Smooth muscle cell of trachea (primary cell): ENCODE data around the gene FAT3. TPM values are rescaled to one million over a fixed set of nuclear protein-coding genes. Genes with fewer than 3 reads are reported as not detected.

ENCODE experiments used
- total RNA-seq: library from RNA; depleted of rRNA; stranded (reverse); fragments of >200 nt; gene quantifications from 2 replicates; pipeline ENCODE4 v1.2.1, GENCODE V29; 2014

Gene FAT3
- total RNA-seq: 0.15 and 0.17 TPM in 2 replicates

GRCh38 chr11:92224407-92225124 is at the start of gene FAT3:
TSS of gene FAT3 (plus strand) at chr11:92224818. CDS start at chr11:92352113, 127,295 bp downstream.

